HUES48 (cell line): ENCODE data around the gene EXOC4.

Experiments
- H3K27ac ChIP-seq: one replicate; pipeline ENCODE4 v1.7.0; 2013; ENCODE audit warnings: low read depth, low read length, inconsistent platforms
- H3K27me3 ChIP-seq: 2 replicates; pipeline ENCODE4 v1.6.1; 2013; ENCODE audit warnings: mild to moderate bottlenecking, low read length; ENCODE audit not compliant: control insufficient read depth, insufficient read depth
- H3K36me3 ChIP-seq: 2 replicates; pipeline ENCODE4 v1.6.1; 2013; ENCODE audit warnings: low read length; ENCODE audit not compliant: control insufficient read depth, insufficient read depth
- H3K4me1 ChIP-seq: 2 replicates; pipeline ENCODE4 v1.6.1; 2013; ENCODE audit warnings: mild to moderate bottlenecking, low read length; ENCODE audit not compliant: control insufficient read depth, insufficient read depth
- H3K4me3 ChIP-seq: 2 replicates; pipeline ENCODE4 v1.5.1; 2013; ENCODE audit warnings: mild to moderate bottlenecking, low read depth, low read length
- H3K9ac ChIP-seq: 2 replicates; pipeline ENCODE4 v1.6.1; 2013; ENCODE audit warnings: mild to moderate bottlenecking, low read depth, low read length, moderate library complexity
- H3K9me3 ChIP-seq: 2 replicates; pipeline ENCODE4 v1.6.1; 2013; ENCODE audit warnings: low read length; ENCODE audit not compliant: control insufficient read depth, insufficient read depth

Gene EXOC4

DNA sequence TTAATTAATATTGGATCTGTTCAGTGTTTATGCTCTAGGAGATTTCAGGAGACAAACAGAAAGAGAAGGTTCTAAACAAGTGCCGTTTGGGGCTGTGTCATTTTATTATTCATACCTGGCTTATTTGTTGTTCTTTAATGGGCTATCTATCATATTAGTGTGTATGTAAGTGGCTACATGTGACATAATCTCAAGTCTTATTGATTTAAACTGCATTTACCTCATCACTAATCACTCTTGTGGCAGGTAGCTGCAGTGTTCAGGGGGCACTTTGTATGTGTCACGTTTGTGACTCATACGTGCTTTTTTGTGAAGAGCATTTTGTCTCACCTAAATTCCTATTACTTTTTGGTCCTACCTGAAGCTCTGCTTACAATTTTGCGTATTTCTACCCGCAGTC lies 95.4 kb downstream of the EXOC4 start:
- H3K9ac ChIP-seq = no peak overlapping the region
- H3K27me3 ChIP-seq = no peaks in the 10 kb centered on the region
- H3K36me3 ChIP-seq = no peaks in the 10 kb centered on the region
- no peak overlapping the region for H3K27ac ChIP-seq
- H3K9me3 ChIP-seq = peaks cover 7% of the 10 kb centered on the region
- peaks cover 27% of the 10 kb centered on the region for H3K4me1 ChIP-seq
- no peak overlapping the region for H3K4me3 ChIP-seq

DNA sequence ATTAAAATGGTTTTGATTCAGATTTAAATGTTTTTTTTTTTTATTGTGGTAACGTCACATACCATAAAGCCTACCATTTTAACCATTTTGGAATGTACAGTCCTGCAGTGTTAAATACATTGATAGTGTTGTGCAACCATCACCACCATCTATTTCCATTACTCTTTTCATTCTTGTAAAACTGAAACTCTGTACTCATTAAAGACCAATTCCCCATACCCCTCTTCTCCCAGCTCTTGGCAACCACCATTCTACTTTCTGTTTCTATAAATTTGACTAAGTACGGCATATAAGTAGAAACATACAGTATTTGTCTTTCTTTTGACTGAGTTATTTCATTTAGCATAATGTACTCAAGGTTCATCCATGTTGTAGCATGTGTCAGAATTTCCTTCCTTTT lies 96.2 kb downstream of the EXOC4 start:
- Histone ChIP-seq H3K9ac (no peak overlapping the region), H3K36me3 (no peaks in the 10 kb centered on the region), H3K27ac (no peak overlapping the region), H3K27me3 (no peaks in the 10 kb centered on the region), H3K9me3 (peaks cover 7% of the 10 kb centered on the region), H3K4me3 (no peak overlapping the region), H3K4me1 (peaks cover 25% of the 10 kb centered on the region)

GRCh38 chr7:133352430-133352829 lies 99.6 kb downstream of the EXOC4 start:
- peaks cover 7% of the 10 kb centered on the region for H3K9me3 ChIP-seq
- no peaks in the 10 kb centered on the region for H3K27me3 ChIP-seq
- no peaks in the 10 kb centered on the region for H3K36me3 ChIP-seq
- no peak overlapping the region for H3K9ac ChIP-seq
- H3K4me3 ChIP-seq = no peak overlapping the region
- no peak overlapping the region for H3K27ac ChIP-seq
- peaks cover 14% of the 10 kb centered on the region for H3K4me1 ChIP-seq

DNA sequence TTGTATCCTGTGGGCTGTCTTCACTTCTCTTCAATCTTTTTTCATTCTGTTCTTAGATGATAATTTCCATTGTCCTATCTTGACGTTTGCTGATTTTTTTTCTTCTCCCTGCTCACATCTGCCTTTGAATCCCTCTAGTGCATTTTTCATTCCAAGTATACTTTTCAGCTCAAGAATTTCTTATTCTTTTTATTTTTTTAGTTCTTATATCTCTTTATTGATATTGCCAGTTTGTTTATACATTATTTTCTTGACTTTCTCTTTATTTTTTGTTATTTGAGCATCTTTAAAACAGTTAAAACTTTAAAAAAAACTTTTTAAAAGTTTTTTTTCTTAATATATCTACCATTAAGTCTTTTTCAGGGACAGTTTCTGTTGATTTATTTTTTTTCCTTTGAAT lies 100.9 kb downstream of the EXOC4 start:
- Histone ChIP-seq H3K4me1 (peaks cover 22% of the 10 kb centered on the region), H3K27me3 (no peaks in the 10 kb centered on the region), H3K9me3 (peaks cover 7% of the 10 kb centered on the region), H3K9ac (no peak overlapping the region), H3K4me3 (no peak overlapping the region), H3K36me3 (no peaks in the 10 kb centered on the region), H3K27ac (no peak overlapping the region)

DNA sequence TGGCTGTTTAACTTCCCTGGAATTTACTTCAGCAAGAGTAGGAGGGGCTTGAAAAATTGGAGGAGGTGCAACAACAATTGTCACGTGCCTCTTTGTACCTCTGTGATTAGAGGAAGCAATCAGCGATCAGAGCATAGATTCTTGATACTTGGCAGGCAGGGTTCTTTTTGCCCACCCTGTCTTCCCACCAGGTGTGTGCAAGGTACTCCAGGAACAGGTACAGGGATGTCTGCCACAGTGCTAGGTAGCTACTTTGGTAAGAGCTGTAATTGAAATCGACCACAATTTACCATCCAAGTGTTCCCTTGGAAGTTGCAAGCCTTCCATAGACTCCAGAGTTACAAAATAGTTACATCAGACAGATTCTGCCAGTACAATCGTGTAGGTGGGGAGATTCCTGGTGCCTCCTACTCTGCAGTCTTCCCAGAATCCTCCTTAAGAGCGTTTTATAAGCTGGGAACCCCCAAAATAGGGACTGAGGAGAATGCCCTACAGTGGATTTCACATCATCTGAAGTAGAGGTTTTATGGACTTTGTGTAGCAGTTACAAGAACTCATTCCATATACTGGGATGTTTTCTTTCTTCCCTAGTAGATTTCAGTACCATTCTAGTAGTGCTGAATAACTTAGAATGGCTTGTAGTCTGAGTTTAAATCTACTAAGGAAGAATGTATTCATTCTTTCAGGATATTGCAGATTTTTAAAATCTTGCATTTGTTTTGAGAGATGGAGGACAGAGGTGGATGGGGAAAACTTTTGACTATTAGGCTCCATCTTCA lies 101.9 kb downstream of the EXOC4 start:
- peak overlapping the region; percentile 59 for H3K27ac ChIP-seq
- no peak overlapping the region for H3K4me3 ChIP-seq

DNA sequence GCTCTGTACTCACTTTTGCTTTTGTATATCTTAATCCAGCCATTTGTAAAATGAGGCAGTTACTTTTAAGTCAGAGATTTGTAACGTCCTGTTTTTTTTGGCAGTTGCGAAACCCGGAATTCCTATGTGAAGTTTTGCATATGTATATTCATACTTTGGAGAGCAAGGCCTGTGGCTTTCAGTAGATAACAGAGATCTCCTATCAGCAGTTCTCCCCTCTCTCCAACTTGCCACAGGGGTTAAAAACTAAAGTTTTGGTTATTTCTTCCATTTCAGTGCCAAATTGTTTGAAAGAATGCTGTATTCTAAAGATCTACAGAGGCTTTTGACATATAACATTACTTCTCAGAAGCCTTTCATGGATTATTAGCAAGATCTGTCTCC lies 102.4 kb downstream of the EXOC4 start:
- no peak overlapping the region for H3K4me3 ChIP-seq
- no peaks in the 10 kb centered on the region for H3K36me3 ChIP-seq
- H3K9ac ChIP-seq = no peak overlapping the region
- no peaks in the 10 kb centered on the region for H3K27me3 ChIP-seq
- H3K27ac ChIP-seq = peak overlapping the region; percentile 59
- peaks cover 38% of the 10 kb centered on the region for H3K4me1 ChIP-seq
- peaks cover 7% of the 10 kb centered on the region for H3K9me3 ChIP-seq

More for the DNA sequence above, 101.9 kb downstream of the EXOC4 start:
- Histone ChIP-seq H3K4me1 (peaks cover 32% of the 10 kb centered on the region), H3K9me3 (peaks cover 7% of the 10 kb centered on the region), H3K27me3 (no peaks in the 10 kb centered on the region), H3K36me3 (no peaks in the 10 kb centered on the region), H3K9ac (no peak overlapping the region)

DNA sequence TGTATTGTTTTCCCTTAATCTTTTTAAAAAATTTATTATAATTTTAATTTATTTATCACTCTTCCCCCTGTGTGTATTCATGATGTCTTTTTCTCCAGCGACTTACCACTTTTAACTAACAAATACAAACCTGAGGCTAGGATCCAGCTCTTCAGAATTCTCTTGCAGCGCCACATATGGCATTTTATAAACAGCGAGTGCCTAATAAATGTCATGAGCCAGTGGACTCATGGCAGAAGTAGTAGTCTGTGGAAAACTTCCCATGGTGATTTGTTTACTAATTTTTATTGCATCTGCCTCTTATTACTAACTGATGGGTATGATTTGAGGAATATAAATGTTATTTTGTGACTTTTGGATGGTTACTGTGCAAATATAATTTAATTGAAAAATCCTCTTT lies 102.9 kb downstream of the EXOC4 start:
- peaks cover 40% of the 10 kb centered on the region for H3K4me1 ChIP-seq
- H3K9me3 ChIP-seq = peaks cover 7% of the 10 kb centered on the region
- H3K36me3 ChIP-seq = no peaks in the 10 kb centered on the region
- no peaks in the 10 kb centered on the region for H3K27me3 ChIP-seq
- no peak overlapping the region for H3K27ac ChIP-seq
- H3K4me3 ChIP-seq = no peak overlapping the region
- H3K9ac ChIP-seq = no peak overlapping the region

GRCh38 chr7:133358708-133359107 lies 105.8 kb downstream of the EXOC4 start:
- H3K27ac ChIP-seq = no peak overlapping the region
- no peaks in the 10 kb centered on the region; the same call in 1 of the 2 replicates for H3K9me3 ChIP-seq
- no peak overlapping the region for H3K4me3 ChIP-seq
- H3K4me1 ChIP-seq = peaks cover 40% of the 10 kb centered on the region
- no peak overlapping the region for H3K9ac ChIP-seq
- no peaks in the 10 kb centered on the region for H3K36me3 ChIP-seq
- H3K27me3 ChIP-seq = no peaks in the 10 kb centered on the region

DNA sequence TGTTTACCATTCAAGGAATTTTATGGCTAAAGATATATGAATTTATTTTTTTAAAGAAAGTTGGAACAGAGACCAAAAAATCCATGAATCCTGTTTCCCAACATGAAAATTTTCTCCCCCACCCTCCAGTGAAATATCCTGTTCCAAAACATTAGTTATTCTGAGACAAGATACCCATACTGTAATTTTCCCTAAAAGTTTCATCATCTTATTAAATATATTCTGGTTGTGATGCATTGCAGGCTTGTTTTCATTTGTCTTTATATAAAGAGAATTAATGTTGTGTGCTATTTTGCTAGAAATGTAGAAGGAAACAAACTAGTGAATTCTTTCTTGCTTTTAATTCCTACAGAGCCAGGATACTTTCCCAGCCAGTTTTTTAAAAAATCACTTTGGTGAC lies 106.6 kb downstream of the EXOC4 start:
- Histone ChIP-seq H3K27ac (peak overlapping the region; percentile 55), H3K27me3 (no peaks in the 10 kb centered on the region), H3K4me1 (peaks cover 40% of the 10 kb centered on the region), H3K4me3 (no peak overlapping the region), H3K9me3 (no peaks in the 10 kb centered on the region; the same call in 1 of the 2 replicates), H3K9ac (0 out of 2 replicates have a peak overlapping the region, but pooled peaks have one; percentile 10), H3K36me3 (no peaks in the 10 kb centered on the region)

DNA sequence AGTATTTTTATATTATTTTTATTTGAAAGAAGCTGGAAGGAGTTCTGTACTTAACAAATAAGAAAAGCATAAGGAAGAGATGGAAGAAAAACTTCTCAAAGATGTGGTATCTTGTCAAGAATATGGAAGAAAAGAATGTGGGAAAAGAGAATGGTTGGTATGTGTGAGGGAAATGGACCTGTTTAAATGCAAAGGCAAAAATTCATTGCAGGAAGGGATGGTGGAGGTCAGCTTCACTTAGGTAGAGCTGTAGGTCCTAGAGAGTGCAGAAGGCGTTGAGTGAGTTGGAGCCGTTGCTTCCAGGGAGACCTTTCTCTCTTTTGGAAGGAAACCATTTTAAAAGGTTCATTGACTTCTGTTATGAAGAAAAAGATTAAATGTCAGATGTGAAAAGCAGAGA lies 107.3 kb downstream of the EXOC4 start:
- H3K27me3 ChIP-seq = no peaks in the 10 kb centered on the region
- no peak overlapping the region for H3K9ac ChIP-seq
- no peaks in the 10 kb centered on the region for H3K36me3 ChIP-seq
- H3K27ac ChIP-seq = peak overlapping the region; percentile 55
- H3K4me3 ChIP-seq = peak overlapping the region; percentile 25; the same call in 1 of the 2 replicates
- H3K9me3 ChIP-seq = no peaks in the 10 kb centered on the region; the same call in 1 of the 2 replicates
- peaks cover 32% of the 10 kb centered on the region for H3K4me1 ChIP-seq

DNA sequence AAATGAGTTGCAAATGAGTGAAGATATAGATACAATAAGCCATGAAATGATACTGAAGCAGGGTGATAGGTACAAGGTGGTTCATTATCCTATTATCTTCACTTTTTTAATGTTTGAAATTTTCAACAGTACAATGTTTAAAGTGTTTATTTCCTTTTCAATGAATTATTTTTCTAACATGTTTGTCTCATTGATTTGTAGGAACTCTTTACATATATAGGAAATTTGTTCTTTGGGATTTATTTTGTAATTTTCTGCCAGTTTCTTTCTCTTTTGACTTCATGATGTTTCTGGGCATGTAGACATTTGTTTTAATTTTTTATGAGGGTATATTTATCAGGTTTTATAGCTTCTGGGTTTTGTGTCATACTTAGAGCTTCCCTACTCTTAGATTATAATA lies 108.9 kb downstream of the EXOC4 start:
- Histone ChIP-seq H3K27ac (no peak overlapping the region), H3K36me3 (no peaks in the 10 kb centered on the region), H3K9me3 (no peaks in the 10 kb centered on the region; the same call in 1 of the 2 replicates), H3K4me3 (no peak overlapping the region), H3K4me1 (peaks cover 26% of the 10 kb centered on the region), H3K9ac (no peak overlapping the region), H3K27me3 (no peaks in the 10 kb centered on the region)
